Fibroblast of mammary gland (primary cell): ENCODE data around the gene GDPD5.

Experiments
- DNase-seq: peaks from one replicate; pipeline ENCODE4 v3.0.0-alpha.2; 2010; ENCODE audit warnings: low read depth
- H3K4me3 ChIP-seq: 2 replicates; pipeline ENCODE4 v1.5.1; 2011; ENCODE audit warnings: low read depth, mild to moderate bottlenecking, low read length, moderate library complexity; ENCODE audit not compliant: control insufficient read depth
- CTCF ChIP-seq: conservative IDR thresholded peaks from 2 replicates; pipeline ENCODE4 v1.5.1; 2011; ENCODE audit warnings: low read depth, low read length, inconsistent platforms; ENCODE audit not compliant: control insufficient read depth, insufficient read depth

GDPD5 gene

GRCh38 chr11:75567971-75568370 is 42.2 kb upstream of the GDPD5 start:
- peak; percentile 48 for DNase-seq
- H3K4me3 ChIP-seq: no peak overlapping the region
- no peak for TF ChIP-seq CTCF

- no peak for TF ChIP-seq CTCF
- DNase-seq: no peak
- no peak overlapping the region for H3K4me3 ChIP-seq
Measured at GRCh38 chr11:75566763-75567279, 41.1 kb upstream of the GDPD5 start.

- peak; percentile 20 for DNase-seq
- TF ChIP-seq CTCF: no peak
- H3K4me3 ChIP-seq: peak overlapping the region; percentile 99
Measured at GRCh38 chr11:75565916-75566762, 40.4 kb upstream of the GDPD5 start.

- peak overlapping the region; percentile 99 for H3K4me3 ChIP-seq
- DNase-seq: peak; percentile 90
- TF ChIP-seq CTCF: no peak
Measured at GRCh38 chr11:75565221-75565814, 39.6 kb upstream of the GDPD5 start.

- peak; percentile 97 for DNase-seq
- H3K4me3 ChIP-seq: peak overlapping the region; percentile 99
- TF ChIP-seq CTCF: peak; percentile 73
Measured at GRCh38 chr11:75563978-75564552, 38.3 kb upstream of the GDPD5 start.

GRCh38 chr11:75563501-75563977 is 37.8 kb upstream of the GDPD5 start:
- peak overlapping the region; percentile 99 for H3K4me3 ChIP-seq
- no peak for TF ChIP-seq CTCF
- DNase-seq: no peak
